HG03108 (cell line): ENCODE results near the gene KCNC1.

Source experiments
- ATAC-seq: cut with Tn5 transposase; IDR thresholded peaks from one replicate; pipeline ENCODE4 v1.9.1; 2021; ENCODE audit warnings: moderate library complexity; ENCODE audit not compliant: unreplicated experiment

KCNC1 gene

GRCh38 chr11:17734418-17734911 lies at the start of gene KCNC1:
Gene KCNC1 (plus strand): TSS chr11:17734781. CDS start chr11:17736003, 1,222 bp downstream.
- no peak for ATAC-seq

GRCh38 chr11:17686231-17686980 lies 48.2 kb upstream of the KCNC1 start:
- no peak for ATAC-seq

GRCh38 chr11:17687946-17688670 lies 46.5 kb upstream of the KCNC1 start:
- no peak for ATAC-seq

- no peak for ATAC-seq
Measured at GRCh38 chr11:17691550-17691949, 43.0 kb upstream of the KCNC1 start.

GRCh38 chr11:17691976-17692375 lies 42.6 kb upstream of the KCNC1 start:
- ATAC-seq, result no peak

- no peak for ATAC-seq
Measured at GRCh38 chr11:17692931-17693330, 41.6 kb upstream of the KCNC1 start.

GRCh38 chr11:17693531-17693930 lies 41.0 kb upstream of the KCNC1 start:
- no peak for ATAC-seq

GRCh38 chr11:17694494-17695110 lies 40.0 kb upstream of the KCNC1 start:
- no peak for ATAC-seq

GRCh38 chr11:17695454-17696441 lies 38.8 kb upstream of the KCNC1 start:
- ATAC-seq, result no peak

GRCh38 chr11:17696741-17697140 lies 37.8 kb upstream of the KCNC1 start:
- no peak for ATAC-seq

- ATAC-seq, result no peak
Measured at GRCh38 chr11:17697175-17697949, 37.2 kb upstream of the KCNC1 start.

GRCh38 chr11:17699147-17700114 lies 35.1 kb upstream of the KCNC1 start:
- ATAC-seq, result no peak

- ATAC-seq, result no peak
Measured at GRCh38 chr11:17700991-17701390, 33.6 kb upstream of the KCNC1 start.

- ATAC-seq, result no peak
Measured at GRCh38 chr11:17702876-17703275, 31.7 kb upstream of the KCNC1 start.

GRCh38 chr11:17703951-17704350 lies 30.6 kb upstream of the KCNC1 start:
- ATAC-seq, result no peak

- ATAC-seq, result no peak
Measured at GRCh38 chr11:17707830-17708229, 26.8 kb upstream of the KCNC1 start.

GRCh38 chr11:17711836-17712235 lies 22.7 kb upstream of the KCNC1 start:
- ATAC-seq, result no peak

- ATAC-seq, result no peak
Measured at GRCh38 chr11:17713851-17714250, 20.7 kb upstream of the KCNC1 start.
